ENCODE measurements around the gene PNPLA5. TPM values are rescaled to one million over a fixed set of nuclear protein-coding genes. Genes with fewer than 3 reads are reported as not detected.

PNPLA5 gene
- total and polyA plus RNA-seq, 2 of the 8 experiments (the other 6 are each of a cell fraction or from before 2014, with no cell fraction given), result 3.9 to 6.8 TPM

- TF ChIP-seq SP4 (IDR thresholded peaks at IDR 0.05; ENCODE audit: low read length) (no peak), PHF8 (conservative IDR thresholded peaks at IDR 0.05; ENCODE audit: low read depth, low read length) (peak; percentile 78), ASH2L (IDR thresholded peaks at IDR 0.05; ENCODE audit: low read length) (peak; percentile 65), RAD21 (IDR thresholded peaks at IDR 0.05 in 1 of 2, conservative IDR thresholded peaks at IDR 0.05 in 1 of 2; ENCODE audit: low read depth in 2 of 2, low read length in 2 of 2) (no peak), USF2 (IDR thresholded peaks at IDR 0.05; ENCODE audit: low read length) (no peak), SP1 (IDR thresholded peaks at IDR 0.05; ENCODE audit: low read depth, low read length) (no peak), BCL11A (IDR thresholded peaks at IDR 0.05; ENCODE audit: low read depth in 2 of 2, low read length in 2 of 2) (no peak), TEAD4 (IDR thresholded peaks at IDR 0.05; ENCODE audit: low read depth, low read length) (0 out of 2 replicates have a peak, but pooled peaks have one; percentile 6), KDM5A (IDR thresholded peaks at IDR 0.05; ENCODE audit: low read length) (no peak), POU5F1 (IDR thresholded peaks at IDR 0.05; ENCODE audit: low read depth, low read length) (no peak), RNF2 (IDR thresholded peaks at IDR 0.05; ENCODE audit: borderline replicate concordance, low read depth, low read length, missing control alignments, poor library complexity, severe bottlenecking) (no peak), SUZ12 (IDR thresholded peaks at IDR 0.05; ENCODE audit: low read length) (no peak), BACH1 (IDR thresholded peaks at IDR 0.05; ENCODE audit: low read length) (no peak), FOSL1 (IDR thresholded peaks at IDR 0.05; ENCODE audit: insufficient read depth, low read depth, low read length) (no peak), CEBPB (IDR thresholded peaks at IDR 0.05; ENCODE audit: low read depth, low read length) (no peak), SRF (IDR thresholded peaks at IDR 0.05; ENCODE audit: low read depth, low read length) (no peak), RXRA (IDR thresholded peaks at IDR 0.05; ENCODE audit: insufficient read depth, low read depth, low read length) (no peak), ZNF274 (IDR thresholded peaks at IDR 0.05; ENCODE audit: borderline replicate concordance, extremely low read depth, low read length) (no peak), EZH2 (IDR thresholded peaks at IDR 0.05; ENCODE audit: low read depth, low read length, severe bottlenecking) (no peak), MAFK (IDR thresholded peaks at IDR 0.05; ENCODE audit: low read depth, low read length) (no peak), CTBP2 (IDR thresholded peaks at IDR 0.05; ENCODE audit: borderline replicate concordance, insufficient read depth, insufficient read length, low read length) (no peak), POLR2A (IDR thresholded peaks at IDR 0.05; ENCODE audit: control extremely low read depth in 1 of 2, low read depth in 2 of 2, low read length in 2 of 2) (peak; percentile 83 to 92)
- TF ChIP-seq, protein P1, sequence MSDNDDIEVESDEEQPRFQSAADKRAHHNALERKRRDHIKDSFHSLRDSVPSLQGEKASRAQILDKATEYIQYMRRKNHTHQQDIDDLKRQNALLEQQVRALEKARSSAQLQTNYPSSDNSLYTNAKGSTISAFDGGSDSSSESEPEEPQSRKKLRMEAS (IDR thresholded peaks at IDR 0.05), result peak; percentile 73; the same call in 1 of the 2 replicates
These were observed 32.0 kb upstream of the PNPLA5 start, which contains the start of gene PNPLA3 (continued) for GRCh38 chr22:43923631-43924464.
